ENCODE measurements around the gene CHD6. TPM values are rescaled to one million over a fixed set of nuclear protein-coding genes. Genes with fewer than 3 reads are reported as not detected.

CHD6 gene
- total RNA-seq, 4 donors from 2014 or later, result 18.5 to 49.3 (median 28.7) TPM

- ATAC-seq (ENCODE audit: low FRiP score) (no peak), DNase-seq (ENCODE audit: low spot score) (no peak)
- TF ChIP-seq CTCF (IDR thresholded peaks at IDR 0.05), result no peak
Observed at GRCh38 chr20:41413169-41413568, 205.0 kb downstream of the CHD6 start.

GRCh38 chr20:41412324-41413120, 205.7 kb downstream of the CHD6 start:
- ATAC-seq (ENCODE audit: low FRiP score), result no peak
- TF ChIP-seq CTCF (IDR thresholded peaks at IDR 0.05), result no peak
- no peak for DNase-seq (ENCODE audit: low spot score)

- ATAC-seq (ENCODE audit: low FRiP score), result no peak
- DNase-seq (ENCODE audit: low spot score), result no peak
- TF ChIP-seq CTCF (IDR thresholded peaks at IDR 0.05), result no peak
Observed at GRCh38 chr20:41411391-41411847, 206.8 kb downstream of the CHD6 start.

GRCh38 chr20:41408986-41409385, 209.2 kb downstream of the CHD6 start:
- TF ChIP-seq CTCF (IDR thresholded peaks at IDR 0.05), result no peak
- ATAC-seq (ENCODE audit: low FRiP score), result no peak
- DNase-seq (ENCODE audit: low spot score), result no peak

GRCh38 chr20:41408156-41408794, 209.9 kb downstream of the CHD6 start:
- DNase-seq (ENCODE audit: low spot score), result no peak
- no peak for TF ChIP-seq CTCF (IDR thresholded peaks at IDR 0.05)
- no peak for ATAC-seq (ENCODE audit: low FRiP score)

GRCh38 chr20:41407607-41408006, 210.6 kb downstream of the CHD6 start:
- no peak for TF ChIP-seq CTCF (IDR thresholded peaks at IDR 0.05)
- ATAC-seq (ENCODE audit: low FRiP score), result no peak
- no peak for DNase-seq (ENCODE audit: low spot score)
